Measurements from ENCODE around the gene RFPL2. TPM values are rescaled to one million over a fixed set of nuclear protein-coding genes. Genes with fewer than 3 reads are reported as not detected.
"Not testable (repeated sequence)": the region's sequence is repeated elsewhere in the genome, so short reads cannot be mapped to it uniquely, and the experiment has no call there.

The RFPL2 gene
- total RNA-seq, 2 donors from 2014 or later, result 22.1 to 23.7 TPM

GRCh38 chr22:32202539-32203180 lies 2.2 kb downstream of the RFPL2 start:
- Histone ChIP-seq H3K4me3 (peak overlapping the region in 1 of 2 donors; percentile 25), H3K27me3 (replicated peaks; ENCODE audit: insufficient read depth) (no peaks in the 10 kb centered on the region), H3K36me3 (no peaks in the 10 kb centered on the region), H3K4me1 (replicated peaks) (peaks cover 3% of the 10 kb centered on the region), H3K9me3 (no peaks in the 10 kb centered on the region), H3K27ac (peak overlapping the region in 1 of 2 donors; percentile 58)
- WGBS, result 5% methylated on average over 25 of the region's 29 CpGs
- TF ChIP-seq POLR2A (IDR thresholded peaks at IDR 0.05) (no peak), POLR2AphosphoS5 (IDR thresholded peaks at IDR 0.05) (peak; percentile 52), CTCF (IDR thresholded peaks at IDR 0.05) (peak in 3 of 4 experiments; percentile 29 to 65 (median 61))
- peak; percentile 53 for DNase-seq (ENCODE audit: low spot score)
- intact Hi-C loops (cut with DNase I), result no loop called here

- Histone ChIP-seq H3K36me3 (no peaks in the 10 kb centered on the region), H3K27me3 (replicated peaks; ENCODE audit: insufficient read depth) (no peaks in the 10 kb centered on the region), H3K4me3 (peak overlapping the region in 1 of 2 donors; percentile 25), H3K4me1 (replicated peaks) (peaks cover 3% of the 10 kb centered on the region), H3K27ac (peak overlapping the region in 1 of 2 donors; percentile 58), H3K9me3 (no peaks in the 10 kb centered on the region)
- intact Hi-C loops (cut with DNase I), result no loop called here
- TF ChIP-seq CTCF (IDR thresholded peaks at IDR 0.05) (no peak), POLR2AphosphoS5 (IDR thresholded peaks at IDR 0.05) (no peak), POLR2A (IDR thresholded peaks at IDR 0.05) (no peak)
- DNase-seq (ENCODE audit: low spot score), result no peak
- 23% methylated on average over 4 of the region's 4 CpGs for WGBS
These were observed 2.7 kb downstream of the RFPL2 start for GRCh38 chr22:32202161-32202538.

GRCh38 chr22:32200752-32201151 lies 4.1 kb downstream of the RFPL2 start:
- Histone ChIP-seq H3K36me3 (no peaks in the 10 kb centered on the region), H3K27ac (peak overlapping the region in 1 of 2 donors; percentile 8), H3K4me1 (replicated peaks) (no peaks in the 10 kb centered on the region), H3K27me3 (replicated peaks; ENCODE audit: insufficient read depth) (no peaks in the 10 kb centered on the region), H3K4me3 (no peak overlapping the region), H3K9me3 (no peaks in the 10 kb centered on the region)
- TF ChIP-seq CTCF (IDR thresholded peaks at IDR 0.05), result no peak
- intact Hi-C loops (cut with DNase I), result no loop called here
- WGBS, result 65% methylated on average over 10 of the region's 10 CpGs
- DNase-seq (ENCODE audit: low spot score), result no peak

- H3K9me3 ChIP-seq, result no peaks in the 10 kb centered on the region
- H3K27me3 ChIP-seq (replicated peaks; ENCODE audit: insufficient read depth), result no peaks in the 10 kb centered on the region
- H3K4me1 ChIP-seq (replicated peaks), result no peaks in the 10 kb centered on the region
- H3K4me3 ChIP-seq, result no peak overlapping the region
- TF ChIP-seq POLR2A (IDR thresholded peaks at IDR 0.05) (no peak), CTCF (IDR thresholded peaks at IDR 0.05) (no peak), POLR2AphosphoS5 (IDR thresholded peaks at IDR 0.05) (no peak)
- intact Hi-C loops (cut with DNase I), result no loop called here
- no peaks in the 10 kb centered on the region for H3K36me3 ChIP-seq
- no peak for DNase-seq (ENCODE audit: low spot score)
- H3K27ac ChIP-seq, result peak overlapping the region in 1 of 2 donors; percentile 8
- WGBS, result 100% methylated on average over 5 of the region's 7 CpGs
These were observed 4.9 kb downstream of the RFPL2 start for GRCh38 chr22:32199961-32200360.

GRCh38 chr22:32199341-32199740 lies 5.5 kb downstream of the RFPL2 start:
- intact Hi-C loops (cut with DNase I), result no loop called here
- Histone ChIP-seq H3K4me1 (replicated peaks) (no peaks in the 10 kb centered on the region), H3K36me3 (no peaks in the 10 kb centered on the region), H3K27me3 (replicated peaks; ENCODE audit: insufficient read depth) (no peaks in the 10 kb centered on the region), H3K27ac (no peak overlapping the region), H3K9me3 (no peaks in the 10 kb centered on the region), H3K4me3 (no peak overlapping the region)
- TF ChIP-seq POLR2A (IDR thresholded peaks at IDR 0.05) (no peak), CTCF (IDR thresholded peaks at IDR 0.05) (no peak), POLR2AphosphoS5 (IDR thresholded peaks at IDR 0.05) (no peak)
- DNase-seq (ENCODE audit: low spot score), result no peak
- WGBS, result 94% methylated on average over 6 of the region's 6 CpGs

GRCh38 chr22:32197553-32198226 lies 7.2 kb downstream of the RFPL2 start:
- WGBS, result 67% methylated on average over 5 of the region's 5 CpGs
- H3K27me3 ChIP-seq (replicated peaks; ENCODE audit: insufficient read depth); H3K36me3 ChIP-seq; DNase-seq (ENCODE audit: low spot score); H3K4me3 ChIP-seq; intact Hi-C loops (cut with DNase I); H3K9me3 ChIP-seq; H3K27ac ChIP-seq; H3K4me1 ChIP-seq (replicated peaks): not testable (repeated sequence)

- H3K27me3 ChIP-seq (replicated peaks; ENCODE audit: insufficient read depth); H3K36me3 ChIP-seq; H3K27ac ChIP-seq; H3K9me3 ChIP-seq; H3K4me3 ChIP-seq; intact Hi-C loops (cut with DNase I); DNase-seq (ENCODE audit: low spot score); H3K4me1 ChIP-seq (replicated peaks): not testable (repeated sequence)
- WGBS, result 63% methylated on average over 3 of the region's 3 CpGs
These were observed 9.0 kb downstream of the RFPL2 start for GRCh38 chr22:32195900-32196299.

Measured in prostate gland (tissue), 2 donors.